MV-4-11 (cell line): ENCODE results near the gene COG6.
A peak's percentile ranks its signal among the peaks of the same experiment; 100 is the strongest.

Experiments used
- DNase-seq: peaks from one replicate; lab custom pipeline; 2025; lab: John Stamatoyannopoulos, UW

The COG6 gene

GRCh38 chr13:39770221-39771090, 115.0 kb downstream of the COG6 start:
- no peak for DNase-seq

DNA sequence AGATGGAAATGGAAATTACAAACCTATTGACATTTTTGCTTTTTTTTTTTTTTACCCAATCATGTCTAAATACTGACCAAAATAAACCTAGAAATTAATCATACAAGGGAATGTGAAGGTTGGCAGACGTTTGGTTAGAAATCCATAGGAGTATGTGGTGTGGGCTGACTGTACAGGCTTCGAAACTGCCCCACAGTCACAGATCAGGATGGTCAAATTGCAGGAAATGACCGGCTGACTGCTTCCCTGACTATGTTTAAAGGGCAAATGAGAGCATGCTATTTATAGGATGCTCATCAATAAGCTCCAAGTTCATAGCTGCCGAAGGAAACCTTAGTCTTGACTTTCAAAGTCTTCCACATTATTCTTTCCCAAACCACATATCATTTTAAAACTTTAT, 118.4 kb downstream of the COG6 start:
- no peak for DNase-seq

- no peak for DNase-seq
These were observed 121.0 kb downstream of the COG6 start for GRCh38 chr13:39776439-39776838.

DNA sequence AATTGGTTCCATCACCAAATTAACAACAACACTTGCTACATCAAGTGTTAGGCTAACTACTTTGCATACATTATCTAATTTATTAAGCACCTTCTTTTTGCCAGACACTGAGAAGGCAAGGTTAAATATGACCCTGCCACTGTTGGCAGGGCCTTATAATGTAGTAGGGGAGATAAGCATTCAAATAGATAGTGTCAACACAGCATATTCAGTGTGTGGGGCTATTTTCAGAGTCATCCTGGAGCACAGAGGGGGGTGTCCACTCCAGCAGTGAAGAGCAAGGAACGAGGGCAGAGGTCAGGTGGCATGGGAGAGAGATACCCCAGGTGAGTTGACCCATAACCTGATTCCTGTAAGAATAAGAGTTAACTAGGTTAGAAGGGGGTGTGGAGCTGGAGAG, 121.6 kb downstream of the COG6 start:
- no peak for DNase-seq

DNA sequence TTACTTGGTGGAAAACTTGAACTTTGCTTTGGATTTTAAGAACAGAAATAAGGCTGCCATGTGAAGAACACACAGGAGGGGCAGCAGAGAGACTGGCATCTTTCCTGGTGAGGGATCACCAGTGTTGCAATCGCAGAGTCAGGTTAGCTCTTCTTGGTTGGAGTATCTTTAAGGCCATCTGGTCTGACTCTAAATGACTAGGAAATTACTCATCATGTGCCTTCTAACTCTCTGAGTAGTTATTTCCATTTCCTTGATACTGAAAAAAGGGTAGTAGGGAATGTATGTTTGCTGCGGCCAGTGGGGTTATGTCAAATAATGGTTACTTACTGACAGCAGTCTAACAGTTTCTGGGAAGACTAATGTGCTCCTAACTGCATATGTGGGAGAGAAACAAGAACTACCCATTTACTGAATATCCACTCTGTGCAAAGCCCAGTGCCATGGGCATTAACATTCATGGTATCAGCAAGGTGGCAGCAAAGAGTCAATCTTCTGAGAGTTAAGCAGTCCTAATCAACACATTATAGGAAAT, 122.1 kb downstream of the COG6 start:
- DNase-seq: peak; percentile 82

GRCh38 chr13:39779337-39780265, 124.1 kb downstream of the COG6 start:
- DNase-seq: no peak

DNA sequence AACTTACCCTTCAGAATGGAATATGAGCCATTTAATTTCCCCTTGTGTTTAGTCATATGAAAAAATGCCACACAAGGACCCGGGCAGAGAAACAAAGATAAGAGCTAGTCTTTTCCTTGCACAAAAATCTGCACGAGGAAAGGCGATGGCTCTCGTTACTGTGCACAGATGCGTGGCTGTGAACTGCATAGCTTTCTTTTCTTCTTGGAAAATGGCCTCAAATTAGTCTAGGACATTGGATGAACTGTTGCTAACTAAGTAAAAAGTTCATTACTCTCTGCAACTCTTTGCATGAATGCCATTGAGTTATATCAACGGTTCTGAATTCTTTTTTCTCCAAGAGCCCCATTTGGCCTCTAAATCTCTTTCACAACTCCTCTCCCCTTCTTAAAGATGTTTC, 125.2 kb downstream of the COG6 start:
- DNase-seq: no peak

DNA sequence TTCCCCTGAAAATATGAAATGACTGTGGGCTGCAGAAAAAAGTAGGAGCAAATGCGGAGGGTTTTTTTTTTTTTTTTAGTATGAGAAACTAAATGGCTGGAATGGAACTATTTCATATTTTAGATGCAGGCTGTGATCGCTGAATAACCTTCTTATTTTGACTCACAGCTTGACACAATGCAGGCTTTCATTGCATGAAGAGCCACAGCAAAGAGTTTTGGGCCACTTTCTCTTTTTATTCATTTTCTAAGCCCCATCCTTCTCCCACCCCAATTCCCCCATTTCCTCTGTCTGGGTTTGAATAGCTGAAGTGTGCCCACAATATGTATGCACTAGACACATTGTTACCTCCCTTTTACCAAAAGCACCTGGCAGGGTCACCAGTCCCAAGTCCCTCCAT, 125.9 kb downstream of the COG6 start:
- no peak for DNase-seq

DNA sequence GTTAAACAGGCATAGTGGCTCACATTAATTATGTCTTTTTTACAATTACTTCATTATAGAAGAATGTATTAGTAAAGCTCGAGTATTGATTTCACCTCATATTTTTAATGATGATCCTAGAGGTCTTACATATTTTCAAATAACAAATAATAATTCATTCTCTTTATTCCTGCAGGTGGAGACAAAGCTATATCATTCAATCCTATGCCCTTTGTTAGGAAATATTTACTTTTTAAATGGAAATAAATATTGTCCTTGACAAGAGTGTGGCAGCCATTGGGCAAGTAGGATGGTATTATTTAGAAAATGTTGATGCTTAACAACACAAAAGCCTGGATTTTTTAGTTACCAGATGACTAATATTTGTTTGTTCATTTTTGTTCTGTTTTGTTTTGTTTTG, 127.6 kb downstream of the COG6 start:
- no peak for DNase-seq

DNA sequence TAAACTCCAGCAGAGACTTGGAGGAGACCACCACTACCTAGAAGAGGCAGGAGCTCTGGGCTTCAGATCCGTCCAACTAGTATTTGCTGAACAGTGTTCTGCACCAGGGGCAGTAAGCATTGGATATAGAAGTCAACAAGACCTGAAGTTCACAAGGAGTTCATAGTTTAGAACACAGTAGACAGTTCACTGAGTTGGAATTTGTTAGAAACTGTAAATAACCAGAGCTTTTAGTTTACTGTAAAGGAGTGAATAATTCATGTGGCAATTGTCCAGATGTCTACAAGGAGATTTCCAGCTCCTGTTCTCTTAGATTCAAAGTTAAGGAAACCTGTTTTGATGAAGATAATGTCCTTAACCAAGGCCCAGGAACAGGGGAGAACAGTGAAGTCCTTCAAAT, 128.9 kb downstream of the COG6 start:
- no peak for DNase-seq

- no peak for DNase-seq
These were observed 130.6 kb downstream of the COG6 start for GRCh38 chr13:39786091-39786490.

DNA sequence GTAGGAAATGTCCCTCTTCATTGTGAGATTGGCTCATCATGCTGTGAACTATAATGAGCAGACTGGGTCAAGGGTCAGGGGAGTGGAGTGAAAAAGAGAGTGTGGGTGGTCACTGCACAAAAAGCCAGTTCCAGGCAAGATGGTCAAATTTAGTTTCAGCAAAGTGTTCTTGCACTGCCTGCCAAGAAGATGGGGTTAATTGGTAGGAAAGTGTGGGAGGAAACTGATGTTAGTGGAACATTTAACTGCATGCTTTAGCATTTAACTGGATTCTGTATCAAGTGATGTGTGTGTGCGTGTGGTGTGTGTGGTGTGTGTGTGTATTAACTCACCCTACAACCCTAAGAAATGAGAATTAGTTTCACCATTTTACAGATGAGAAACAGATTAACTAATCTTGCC, 131.6 kb downstream of the COG6 start:
- no peak for DNase-seq

GRCh38 chr13:39788102-39788501, 132.6 kb downstream of the COG6 start:
- no peak for DNase-seq

DNA sequence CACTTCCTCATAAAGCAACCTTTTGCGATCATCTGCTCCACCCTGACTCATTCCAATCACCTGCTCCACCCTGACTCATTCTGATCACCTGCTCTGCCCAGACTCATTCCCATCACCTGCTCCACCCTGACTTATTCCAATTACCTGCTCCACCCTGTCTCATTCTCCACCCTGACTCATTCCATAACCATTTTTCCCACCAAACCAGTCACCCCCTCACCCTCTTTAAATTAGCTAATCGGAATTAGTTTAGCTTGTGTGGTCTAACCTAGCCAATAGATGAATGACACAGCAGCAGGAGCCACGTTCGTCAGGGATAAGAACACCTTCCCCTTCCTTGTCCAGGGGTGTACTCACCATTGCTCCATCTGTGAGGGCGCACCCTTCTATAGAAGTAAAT, 134.0 kb downstream of the COG6 start:
- DNase-seq: no peak
